Motor neuron (in vitro differentiated cells): ENCODE measurements around the gene GPC3. TPM values are rescaled to one million over a fixed set of nuclear protein-coding genes. Genes with fewer than 3 reads are reported as not detected.

Source experiments
- ATAC-seq, 8 experiments: fragments of 200-7000 bp; cut with Tn5 transposase; replicated peaks in 6 of 8; 2 replicates each; pipeline ENCODE4 v1.8.0; 2021; ENCODE audit warnings: mild to moderate bottlenecking in 8 of 8, moderate library complexity in 8 of 8
- H3K27ac ChIP-seq, 2 donors: fragments of 250-450 bp; sonication (Bioruptor Pico); 2 replicates each; pipeline ENCODE4 v1.9.0; 2021; ENCODE audit warnings: antibody characterized with exemption in 2 of 2, mild to moderate bottlenecking in 2 of 2, moderate library complexity in 1 of 2
- H3K4me1 ChIP-seq, 2 donors: fragments of 250-450 bp; sonication (Bioruptor Pico); replicated peaks in 1 of 2; 2 replicates each; pipeline ENCODE4 v1.6.1; 2021; ENCODE audit warnings: antibody characterized with exemption in 2 of 2, mild to moderate bottlenecking in 2 of 2, moderate library complexity in 1 of 2
- H3K4me3 ChIP-seq, 5 donors: fragments of 250-450 bp; sonication (Bioruptor Pico); 2 replicates each; pipeline ENCODE4 v1.9.0; 2021; ENCODE audit warnings: antibody characterized with exemption in 5 of 5, mild to moderate bottlenecking in 5 of 5, moderate library complexity in 4 of 5
- WGBS, 10 experiments: fragments of 450-650 bp; shearing (Covaris generic); methylation state at CpG; one replicate each; pipeline ENCODE4 v1.0.0; 2022; 5-methylcytosine and 5-hydroxymethylcytosine counted together
- in situ Hi-C, 9 experiments: fragments of 400-800 bp; cut with MboI; loops; one replicate each; pipeline ENCODE4 v1.15.0; 2021; ENCODE audit warnings: low sequenced_read_pairs in 9 of 9, low pct_unique_long_range_greater_than_20kb in 2 of 9; ENCODE audit not compliant: unreplicated experiment in 9 of 9
- total RNA-seq, 8 experiments: library from RNA; unstranded; fragments of 300-600 nt; gene quantifications; 2 replicates each; pipeline versions ENCODE4 v1.2.3 to v1.2.4, GENCODE V29; 2022

GPC3 gene
- total RNA-seq, 8 experiments from 2014 or later, result 2.7 to 92.2 (median 3.6) TPM; not detected in 3

GRCh38 chrX:133497356-133497755, 488.0 kb downstream of the GPC3 start:
- no peak for ATAC-seq
- WGBS, 10 experiments, result 4 to 100% (median 58%) methylated on average over 1 to 8 of the region's 10 CpGs; no CpG with 5 or more reads in 5 of the 10 experiments

GRCh38 chrX:133495464-133496391, 489.7 kb downstream of the GPC3 start:
- WGBS, 10 experiments, result 3 to 100% (median 57%) methylated on average over 1 to 12 of the region's 16 CpGs; no CpG with 5 or more reads in 2 of the 10 experiments
- in situ Hi-C loops, result no loop called here
- Histone ChIP-seq H3K27ac (no peak overlapping the region), H3K4me1 (no peaks in the 10 kb centered on the region), H3K4me3 (no peak overlapping the region)
- peak in 3 of 8 experiments; percentile 44 to 60 (median 54) for ATAC-seq

More at GRCh38 chrX:133497356-133497755, 488.0 kb downstream of the GPC3 start:
- in situ Hi-C loops, result no loop called here
- Histone ChIP-seq H3K4me1 (no peaks in the 10 kb centered on the region), H3K4me3 (no peak overlapping the region), H3K27ac (no peak overlapping the region)

GRCh38 chrX:133493366-133493765, 492.0 kb downstream of the GPC3 start:
- 69 to 100% methylated on average over 1 to 2 of the region's 4 CpGs; no CpG with 5 or more reads in 8 of the 10 experiments for WGBS, 10 experiments
- in situ Hi-C loops, result no loop called here
- ATAC-seq, result no peak
- no peak overlapping the region for H3K4me3 ChIP-seq
- H3K4me1 ChIP-seq, result no peaks in the 10 kb centered on the region
- no peak overlapping the region for H3K27ac ChIP-seq

GRCh38 chrX:133490955-133491354, 494.4 kb downstream of the GPC3 start:
- Histone ChIP-seq H3K4me1 (no peaks in the 10 kb centered on the region), H3K27ac (no peak overlapping the region), H3K4me3 (no peak overlapping the region)
- 50 to 100% (median 67%) methylated on average over 1 of the region's 1 CpG; no CpG with 5 or more reads in 5 of the 10 experiments for WGBS, 10 experiments
- ATAC-seq, result no peak
- in situ Hi-C loops, result no loop called here
